ENCODE data around the gene C16orf92. TPM values are rescaled to one million over a fixed set of nuclear protein-coding genes. Genes with fewer than 3 reads are reported as not detected.

C16orf92 gene
- total RNA-seq, 2 experiments from 2014 or later, result not detected

GRCh38 chr16:29977063-29977825 lies 45.8 kb upstream of the C16orf92 start:
- Histone ChIP-seq H3K9me3 (ENCODE audit: control insufficient read depth in 1 of 2, insufficient read depth in 1 of 2, low read length in 2 of 2) (no peaks in the 10 kb centered on the region), H3K27ac (ENCODE audit: low read depth in 1 of 2, low read length in 2 of 2) (no peak overlapping the region), H3K27me3 (ENCODE audit: control insufficient read depth in 1 of 2, insufficient read depth in 2 of 2, low read length in 2 of 2) (no peaks in the 10 kb centered on the region), H3K36me3 (ENCODE audit: insufficient read depth, low read length) (peaks cover 45% of the 10 kb centered on the region), H3K4me3 (ENCODE audit: low read length) (no peak overlapping the region), H3K4me1 (ENCODE audit: insufficient read depth, low read length) (peaks cover 39% of the 10 kb centered on the region)
- H3K4me1 Mint-ChIP-seq (ENCODE audit: low read depth), result peaks cover 50% of the 10 kb centered on the region
- no peaks in the 10 kb centered on the region for H3K27me3 Mint-ChIP-seq
- intact Hi-C loops (cut with DNase I, micrococcal nuclease), result loop anchor here in 1 of 2 experiments (5.0 kb wide), 1 partner anchor 55 kb away; no protein-coding TSS in a partner anchor
- no peaks in the 10 kb centered on the region for H3K9me3 Mint-ChIP-seq
- ChIA-PET POLR2A (interaction anchor here (2.2 kb wide), 1 partner anchor 51 kb away, joined by 11 read pairs; the partner anchor contains the start of gene KCTD13), CTCF (no interaction called here)
- TF ChIP-seq CTCF (IDR thresholded peaks at IDR 0.05), result no peak
- no peak for ATAC-seq (ENCODE audit: poor library complexity)
- DNase-seq, result peak in 1 of 14 experiments; percentile 4
- H3K4me3 Mint-ChIP-seq, result no peak overlapping the region
- peaks cover 58% of the 10 kb centered on the region for H3K36me3 Mint-ChIP-seq (ENCODE audit: low read depth)
- H3K27ac Mint-ChIP-seq, result peak overlapping the region; percentile 84

DNA sequence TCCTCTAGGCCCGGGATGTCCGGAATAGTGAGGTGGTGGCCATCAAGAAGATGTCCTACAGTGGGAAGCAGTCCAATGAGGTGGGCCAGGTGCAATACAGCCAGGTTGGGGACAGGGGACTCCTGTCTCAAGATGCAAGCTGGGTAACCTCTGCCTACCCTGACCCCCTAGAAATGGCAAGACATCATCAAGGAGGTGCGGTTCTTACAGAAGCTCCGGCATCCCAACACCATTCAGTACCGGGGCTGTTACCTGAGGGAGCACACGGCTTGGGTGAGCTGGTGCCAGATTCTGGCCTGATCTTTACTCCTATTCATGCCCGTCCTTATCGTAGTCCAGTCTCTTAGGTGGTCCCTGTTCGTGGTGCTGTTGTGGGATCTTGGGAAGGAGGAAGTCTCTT lies 44.9 kb upstream of the C16orf92 start:
- H3K36me3 ChIP-seq (ENCODE audit: insufficient read depth, low read length), result peaks cover 53% of the 10 kb centered on the region
- no peaks in the 10 kb centered on the region for H3K27me3 Mint-ChIP-seq

More for the DNA sequence above, 44.9 kb upstream of the C16orf92 start:
- peaks cover 48% of the 10 kb centered on the region for H3K4me1 Mint-ChIP-seq (ENCODE audit: low read depth)
- no peak for ATAC-seq (ENCODE audit: poor library complexity)
- no peak overlapping the region for H3K27ac ChIP-seq (ENCODE audit: low read depth in 1 of 2, low read length in 2 of 2)
- H3K36me3 Mint-ChIP-seq (ENCODE audit: low read depth), result peaks cover 66% of the 10 kb centered on the region
- no peak overlapping the region for H3K4me3 ChIP-seq (ENCODE audit: low read length)
- DNase-seq, result no peak
- ChIA-PET POLR2A (interaction anchor here (1.9 kb wide), 1 partner anchor 17 kb away, joined by 9 read pairs; the partner anchor contains the start of gene TMEM219), CTCF (no interaction called here)
- intact Hi-C loops (cut with DNase I, micrococcal nuclease), result loop anchor here in 1 of 2 experiments (5.0 kb wide), 1 partner anchor 56 kb away; no protein-coding TSS in a partner anchor
- H3K27ac Mint-ChIP-seq, result no peak overlapping the region
- H3K9me3 ChIP-seq (ENCODE audit: control insufficient read depth in 1 of 2, insufficient read depth in 1 of 2, low read length in 2 of 2), result no peaks in the 10 kb centered on the region
- TF ChIP-seq CTCF (IDR thresholded peaks at IDR 0.05), result no peak
- no peaks in the 10 kb centered on the region for H3K27me3 ChIP-seq (ENCODE audit: control insufficient read depth in 1 of 2, insufficient read depth in 2 of 2, low read length in 2 of 2)
- H3K9me3 Mint-ChIP-seq, result no peaks in the 10 kb centered on the region
- H3K4me1 ChIP-seq (ENCODE audit: insufficient read depth, low read length), result peaks cover 37% of the 10 kb centered on the region
- H3K4me3 Mint-ChIP-seq, result no peak overlapping the region
